ENCODE data around the gene OR10AD1. TPM values are rescaled to one million over a fixed set of nuclear protein-coding genes. Genes with fewer than 3 reads are reported as not detected.

Gene OR10AD1
- total and polyA plus RNA-seq, 9 of the 15 experiments (the other 6 are each of a cell fraction or from before 2014, with no cell fraction given), result not detected

DNA sequence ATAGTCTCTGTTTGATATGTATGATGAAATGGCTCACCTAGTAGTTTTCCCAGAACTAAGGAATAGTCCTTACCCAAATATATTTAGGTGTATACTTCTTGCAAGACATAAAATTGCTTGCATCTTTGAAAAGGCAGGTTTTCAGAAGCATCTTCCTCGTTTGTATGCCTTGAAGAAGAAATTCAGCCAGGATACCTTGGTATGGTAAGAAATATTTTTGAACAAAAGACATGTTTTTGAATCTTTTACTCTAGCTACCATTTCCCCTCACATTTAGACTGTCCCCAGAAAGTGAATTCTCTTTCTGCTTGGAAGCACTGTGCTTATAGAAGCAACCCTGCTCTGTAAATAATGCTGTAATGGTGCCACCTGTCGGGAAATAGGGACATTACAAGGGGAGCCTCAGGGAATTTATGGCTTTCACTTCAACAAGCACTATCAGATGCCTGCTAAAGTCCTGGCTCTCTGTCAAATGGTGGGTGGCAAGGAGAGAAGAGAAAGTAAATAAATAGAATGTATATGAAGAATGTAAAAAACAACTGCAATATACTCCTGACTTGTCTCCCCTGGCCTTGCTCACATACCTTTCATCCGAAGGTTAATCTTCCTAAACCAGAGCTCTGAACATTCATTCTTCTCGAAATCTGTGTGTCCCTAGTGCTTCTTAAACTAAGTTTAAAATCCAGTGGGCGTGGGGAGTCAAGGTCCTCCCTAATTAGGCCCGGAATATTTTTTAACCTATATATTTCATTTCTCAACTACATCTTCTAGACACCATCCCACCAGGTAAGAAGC lies 13.6 kb downstream of the OR10AD1 start (continued):
- TF ChIP-seq SOX6 (IDR thresholded peaks at IDR 0.05), result no peak
- no peak for TF ChIP-seq CCNT2 (IDR thresholded peaks at IDR 0.05; ENCODE audit: borderline replicate concordance, extremely low read depth, insufficient read length, low read depth, low read length)
- TF ChIP-seq, protein P1, sequence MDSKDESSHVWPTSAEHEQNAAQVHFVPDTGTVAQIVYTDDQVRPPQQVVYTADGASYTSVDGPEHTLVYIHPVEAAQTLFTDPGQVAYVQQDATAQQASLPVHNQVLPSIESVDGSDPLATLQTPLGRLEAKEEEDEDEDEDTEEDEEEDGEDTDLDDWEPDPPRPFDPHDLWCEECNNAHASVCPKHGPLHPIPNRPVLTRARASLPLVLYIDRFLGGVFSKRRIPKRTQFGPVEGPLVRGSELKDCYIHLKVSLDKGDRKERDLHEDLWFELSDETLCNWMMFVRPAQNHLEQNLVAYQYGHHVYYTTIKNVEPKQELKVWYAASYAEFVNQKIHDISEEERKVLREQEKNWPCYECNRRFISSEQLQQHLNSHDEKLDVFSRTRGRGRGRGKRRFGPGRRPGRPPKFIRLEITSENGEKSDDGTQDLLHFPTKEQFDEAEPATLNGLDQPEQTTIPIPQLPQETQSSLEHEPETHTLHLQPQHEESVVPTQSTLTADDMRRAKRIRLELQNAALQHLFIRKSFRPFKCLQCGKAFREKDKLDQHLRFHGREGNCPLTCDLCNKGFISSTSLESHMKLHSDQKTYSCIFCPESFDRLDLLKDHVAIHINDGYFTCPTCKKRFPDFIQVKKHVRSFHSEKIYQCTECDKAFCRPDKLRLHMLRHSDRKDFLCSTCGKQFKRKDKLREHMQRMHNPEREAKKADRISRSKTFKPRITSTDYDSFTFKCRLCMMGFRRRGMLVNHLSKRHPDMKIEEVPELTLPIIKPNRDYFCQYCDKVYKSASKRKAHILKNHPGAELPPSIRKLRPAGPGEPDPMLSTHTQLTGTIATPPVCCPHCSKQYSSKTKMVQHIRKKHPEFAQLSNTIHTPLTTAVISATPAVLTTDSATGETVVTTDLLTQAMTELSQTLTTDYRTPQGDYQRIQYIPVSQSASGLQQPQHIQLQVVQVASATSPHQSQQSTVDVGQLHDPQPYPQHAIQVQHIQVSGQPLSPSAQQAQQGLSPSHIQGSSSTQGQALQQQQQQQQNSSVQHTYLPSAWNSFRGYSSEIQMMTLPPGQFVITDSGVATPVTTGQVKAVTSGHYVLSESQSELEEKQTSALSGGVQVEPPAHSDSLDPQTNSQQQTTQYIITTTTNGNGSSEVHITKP (IDR thresholded peaks at IDR 0.05; ENCODE audit: partially characterized antibody), result peak; percentile 66
- TF ChIP-seq, protein P2, sequence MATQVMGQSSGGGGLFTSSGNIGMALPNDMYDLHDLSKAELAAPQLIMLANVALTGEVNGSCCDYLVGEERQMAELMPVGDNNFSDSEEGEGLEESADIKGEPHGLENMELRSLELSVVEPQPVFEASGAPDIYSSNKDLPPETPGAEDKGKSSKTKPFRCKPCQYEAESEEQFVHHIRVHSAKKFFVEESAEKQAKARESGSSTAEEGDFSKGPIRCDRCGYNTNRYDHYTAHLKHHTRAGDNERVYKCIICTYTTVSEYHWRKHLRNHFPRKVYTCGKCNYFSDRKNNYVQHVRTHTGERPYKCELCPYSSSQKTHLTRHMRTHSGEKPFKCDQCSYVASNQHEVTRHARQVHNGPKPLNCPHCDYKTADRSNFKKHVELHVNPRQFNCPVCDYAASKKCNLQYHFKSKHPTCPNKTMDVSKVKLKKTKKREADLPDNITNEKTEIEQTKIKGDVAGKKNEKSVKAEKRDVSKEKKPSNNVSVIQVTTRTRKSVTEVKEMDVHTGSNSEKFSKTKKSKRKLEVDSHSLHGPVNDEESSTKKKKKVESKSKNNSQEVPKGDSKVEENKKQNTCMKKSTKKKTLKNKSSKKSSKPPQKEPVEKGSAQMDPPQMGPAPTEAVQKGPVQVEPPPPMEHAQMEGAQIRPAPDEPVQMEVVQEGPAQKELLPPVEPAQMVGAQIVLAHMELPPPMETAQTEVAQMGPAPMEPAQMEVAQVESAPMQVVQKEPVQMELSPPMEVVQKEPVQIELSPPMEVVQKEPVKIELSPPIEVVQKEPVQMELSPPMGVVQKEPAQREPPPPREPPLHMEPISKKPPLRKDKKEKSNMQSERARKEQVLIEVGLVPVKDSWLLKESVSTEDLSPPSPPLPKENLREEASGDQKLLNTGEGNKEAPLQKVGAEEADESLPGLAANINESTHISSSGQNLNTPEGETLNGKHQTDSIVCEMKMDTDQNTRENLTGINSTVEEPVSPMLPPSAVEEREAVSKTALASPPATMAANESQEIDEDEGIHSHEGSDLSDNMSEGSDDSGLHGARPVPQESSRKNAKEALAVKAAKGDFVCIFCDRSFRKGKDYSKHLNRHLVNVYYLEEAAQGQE (IDR thresholded peaks at IDR 0.05; ENCODE audit: borderline replicate concordance), result peak; percentile 70; the same call in 1 of the 2 replicates
- TF ChIP-seq, protein P2 (CRISPR knock-in tag; IDR thresholded peaks at IDR 0.05; ENCODE audit: low read depth), result no peak
- no peak for TF ChIP-seq HNRNPLL (IDR thresholded peaks at IDR 0.05; ENCODE audit: low read depth, low read length, poor library complexity, severe bottlenecking)
- no peak for TF ChIP-seq SMAD3 (CRISPR knock-in tag; conservative IDR thresholded peaks at IDR 0.05)
- TF ChIP-seq ZC3H11A (IDR thresholded peaks at IDR 0.05; ENCODE audit: low read depth, low read length), result peak; percentile 24; the same call in 1 of the 2 replicates
- TF ChIP-seq RAD21 (CRISPR knock-in tag; conservative IDR thresholded peaks at IDR 0.05 in 1 of 2, IDR thresholded peaks at IDR 0.05 in 1 of 2), result peak; percentile 79 to 90
- TF ChIP-seq MTA2 (IDR thresholded peaks at IDR 0.05; ENCODE audit: low read depth), result no peak
- TF ChIP-seq ERF (CRISPR knock-in tag; IDR thresholded peaks at IDR 0.05), result no peak
- peak; percentile 29 for TF ChIP-seq MEIS2 (IDR thresholded peaks at IDR 0.05; ENCODE audit: partially characterized antibody)
- TF ChIP-seq, protein P3, sequence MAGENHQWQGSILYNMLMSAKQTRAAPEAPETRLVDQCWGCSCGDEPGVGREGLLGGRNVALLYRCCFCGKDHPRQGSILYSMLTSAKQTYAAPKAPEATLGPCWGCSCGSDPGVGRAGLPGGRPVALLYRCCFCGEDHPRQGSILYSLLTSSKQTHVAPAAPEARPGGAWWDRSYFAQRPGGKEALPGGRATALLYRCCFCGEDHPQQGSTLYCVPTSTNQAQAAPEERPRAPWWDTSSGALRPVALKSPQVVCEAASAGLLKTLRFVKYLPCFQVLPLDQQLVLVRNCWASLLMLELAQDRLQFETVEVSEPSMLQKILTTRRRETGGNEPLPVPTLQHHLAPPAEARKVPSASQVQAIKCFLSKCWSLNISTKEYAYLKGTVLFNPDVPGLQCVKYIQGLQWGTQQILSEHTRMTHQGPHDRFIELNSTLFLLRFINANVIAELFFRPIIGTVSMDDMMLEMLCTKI (IDR thresholded peaks at IDR 0.05; ENCODE audit: partially characterized antibody), result no peak

Measured in K562 (cell line).